Spleen (tissue), 7 donors: Measurements from ENCODE around the gene DHRSX.

ENCODE experiments used
- CTCF ChIP-seq, 11 experiments: fragments of 200-600 bp in 7 of 11; fragments of 450-650 bp in 4 of 11; sonication (generic) in 4 of 11; IDR thresholded peaks in 8 of 11; conservative IDR thresholded peaks in 3 of 11; 1 replicate in 7 of 11; 2 replicates in 4 of 11; pipeline versions ENCODE4 v1.4.0 to v1.8.0; 2016 to 2021; ENCODE audit warnings: antibody characterized with exemption in 11 of 11, inconsistent platforms in 4 of 11, mild to moderate bottlenecking in 1 of 11
- POLR2A ChIP-seq, 3 donors: fragments of 450-650 bp; IDR thresholded peaks; one replicate each; pipeline ENCODE4 v1.5.1; 2017; ENCODE audit warnings: antibody characterized with exemption in 3 of 3, mild to moderate bottlenecking in 1 of 3
- POLR2AphosphoS5 ChIP-seq, 3 donors: sonication (generic); formaldehyde crosslinking; IDR thresholded peaks; one replicate each; pipeline ENCODE4 v1.5.1; 2017; ENCODE audit warnings: antibody characterized with exemption in 3 of 3
- donor health status: DM: no; HTN: no; CAD: no; lungs with moderate emphysema.
- donor health status: DM: no; HTN: no; CAD: no.
- donor health status: DM: no; HTN: no; CAD: no.

- no peak for TF ChIP-seq CTCF (IDR thresholded peaks at IDR 0.05 in 8 of 11, conservative IDR thresholded peaks at IDR 0.05 in 3 of 11)
- no peak for TF ChIP-seq POLR2A (IDR thresholded peaks at IDR 0.05)
- no peak for TF ChIP-seq POLR2AphosphoS5 (IDR thresholded peaks at IDR 0.05)
These were observed 93.8 kb downstream of the DHRSX start for GRCh38 chrX:2406891-2407518.
